Mucosa of rectum (tissue), 2 donors: ENCODE measurements around the gene IFITM5.

Experiments
- H3K27ac ChIP-seq, 2 donors: one replicate each; pipeline ENCODE4 v1.7.0; 2013; ENCODE audit warnings: inconsistent platforms in 2 of 2, low read depth in 2 of 2, low read length in 2 of 2
- H3K27me3 ChIP-seq, 2 donors: one replicate each; pipeline ENCODE4 v1.7.0; 2013; ENCODE audit warnings: low read length in 2 of 2; ENCODE audit not compliant: control insufficient read depth in 2 of 2, insufficient read depth in 2 of 2
- H3K36me3 ChIP-seq, 2 donors: one replicate each; pipeline ENCODE4 v1.7.0; 2013; ENCODE audit warnings: low read length in 2 of 2; ENCODE audit not compliant: control insufficient read depth in 2 of 2, insufficient read depth in 2 of 2
- H3K4me1 ChIP-seq, 2 donors: one replicate each; pipeline ENCODE4 v1.7.0; 2013; ENCODE audit warnings: low read length in 2 of 2, mild to moderate bottlenecking in 1 of 2; ENCODE audit not compliant: control insufficient read depth in 2 of 2, insufficient read depth in 2 of 2
- H3K4me3 ChIP-seq, 2 donors: one replicate each; pipeline ENCODE4 v1.7.0; 2013; ENCODE audit warnings: low read length in 2 of 2
- H3K9ac ChIP-seq, 2 donors: one replicate each; pipeline ENCODE4 v1.7.0; 2013; ENCODE audit warnings: low read length in 2 of 2, low read depth in 1 of 2, mild to moderate bottlenecking in 1 of 2
- H3K9me3 ChIP-seq, 2 donors: one replicate each; pipeline ENCODE4 v1.7.0; 2013; ENCODE audit warnings: low read length in 2 of 2; ENCODE audit not compliant: control insufficient read depth in 2 of 2
- donor health status: healthy.
- donor health status: Normal muscosa, but diverticular disease.

The IFITM5 gene

DNA sequence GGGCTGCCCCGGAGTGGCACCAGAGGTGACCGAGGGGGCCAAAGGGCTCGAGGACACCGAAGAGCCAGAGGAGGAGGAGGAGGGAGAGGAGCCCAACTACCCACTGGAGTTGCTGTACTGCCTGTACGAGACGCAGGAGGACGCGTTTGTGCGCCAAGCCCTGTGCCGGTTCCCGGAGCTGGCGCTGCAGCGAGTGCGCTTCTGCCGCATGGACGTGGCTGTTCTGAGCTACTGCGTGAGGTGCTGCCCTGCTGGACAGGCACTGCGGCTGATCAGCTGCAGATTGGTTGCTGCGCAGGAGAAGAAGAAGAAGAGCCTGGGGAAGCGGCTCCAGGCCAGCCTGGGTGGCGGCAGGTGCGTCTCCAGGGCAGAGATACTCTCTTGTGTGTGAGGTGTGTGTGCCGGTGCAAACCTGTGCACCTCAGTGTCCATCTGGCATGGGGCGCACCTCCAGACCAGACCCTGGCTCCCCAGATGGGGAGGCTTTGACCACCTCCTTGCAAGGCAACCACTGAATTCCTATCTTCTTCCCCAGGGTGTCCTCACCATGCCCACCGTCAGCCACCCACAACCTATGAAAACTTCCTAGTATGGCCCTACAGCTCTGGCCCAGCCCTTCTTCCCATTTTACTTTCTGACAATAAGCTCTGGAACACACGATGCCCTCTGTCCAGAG lies 17.7 kb downstream of the IFITM5 start:
- H3K9ac ChIP-seq: no peak overlapping the region
- H3K9me3 ChIP-seq: no peaks in the 10 kb centered on the region
- peaks cover 16 to 18% of the 10 kb centered on the region in 2 donors for H3K4me1 ChIP-seq
- no peaks in the 10 kb centered on the region for H3K36me3 ChIP-seq
- H3K4me3 ChIP-seq: peak overlapping the region; percentile 30 to 50
- peaks cover 31 to 47% of the 10 kb centered on the region in 2 donors for H3K27me3 ChIP-seq
- H3K27ac ChIP-seq: peak overlapping the region in 1 of 2 donors; percentile 32

DNA sequence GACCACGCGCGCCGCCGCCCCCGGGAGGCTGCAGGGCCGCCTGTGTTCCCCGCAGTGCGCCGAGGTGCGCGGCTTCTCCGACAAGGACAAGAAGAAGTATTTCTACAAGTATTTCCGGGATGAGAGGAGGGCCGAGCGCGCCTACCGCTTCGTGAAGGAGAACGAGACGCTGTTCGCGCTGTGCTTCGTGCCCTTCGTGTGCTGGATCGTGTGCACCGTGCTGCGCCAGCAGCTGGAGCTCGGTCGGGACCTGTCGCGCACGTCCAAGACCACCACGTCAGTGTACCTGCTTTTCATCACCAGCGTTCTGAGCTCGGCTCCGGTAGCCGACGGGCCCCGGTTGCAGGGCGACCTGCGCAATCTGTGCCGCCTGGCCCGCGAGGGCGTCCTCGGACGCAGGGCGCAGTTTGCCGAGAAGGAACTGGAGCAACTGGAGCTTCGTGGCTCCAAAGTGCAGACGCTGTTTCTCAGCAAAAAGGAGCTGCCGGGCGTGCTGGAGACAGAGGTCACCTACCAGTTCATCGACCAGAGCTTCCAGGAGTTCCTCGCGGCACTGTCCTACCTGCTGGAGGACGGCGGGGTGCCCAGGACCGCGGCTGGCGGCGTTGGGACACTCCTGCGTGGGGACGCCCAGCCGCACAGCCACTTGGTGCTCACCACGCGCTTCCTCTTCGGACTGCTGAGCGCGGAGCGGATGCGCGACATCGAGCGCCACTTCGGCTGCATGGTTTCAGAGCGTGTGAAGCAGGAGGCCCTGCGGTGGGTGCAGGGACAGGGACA lies 18.4 kb downstream of the IFITM5 start:
- H3K4me3 ChIP-seq: peak overlapping the region; percentile 46 to 60
- H3K4me1 ChIP-seq: peaks cover 16 to 18% of the 10 kb centered on the region in 2 donors
- H3K27me3 ChIP-seq: peaks cover 31 to 43% of the 10 kb centered on the region in 2 donors
- no peaks in the 10 kb centered on the region for H3K36me3 ChIP-seq
- H3K9ac ChIP-seq: no peak overlapping the region
- no peaks in the 10 kb centered on the region for H3K9me3 ChIP-seq
- peak overlapping the region in 1 of 2 donors; percentile 32 for H3K27ac ChIP-seq

DNA sequence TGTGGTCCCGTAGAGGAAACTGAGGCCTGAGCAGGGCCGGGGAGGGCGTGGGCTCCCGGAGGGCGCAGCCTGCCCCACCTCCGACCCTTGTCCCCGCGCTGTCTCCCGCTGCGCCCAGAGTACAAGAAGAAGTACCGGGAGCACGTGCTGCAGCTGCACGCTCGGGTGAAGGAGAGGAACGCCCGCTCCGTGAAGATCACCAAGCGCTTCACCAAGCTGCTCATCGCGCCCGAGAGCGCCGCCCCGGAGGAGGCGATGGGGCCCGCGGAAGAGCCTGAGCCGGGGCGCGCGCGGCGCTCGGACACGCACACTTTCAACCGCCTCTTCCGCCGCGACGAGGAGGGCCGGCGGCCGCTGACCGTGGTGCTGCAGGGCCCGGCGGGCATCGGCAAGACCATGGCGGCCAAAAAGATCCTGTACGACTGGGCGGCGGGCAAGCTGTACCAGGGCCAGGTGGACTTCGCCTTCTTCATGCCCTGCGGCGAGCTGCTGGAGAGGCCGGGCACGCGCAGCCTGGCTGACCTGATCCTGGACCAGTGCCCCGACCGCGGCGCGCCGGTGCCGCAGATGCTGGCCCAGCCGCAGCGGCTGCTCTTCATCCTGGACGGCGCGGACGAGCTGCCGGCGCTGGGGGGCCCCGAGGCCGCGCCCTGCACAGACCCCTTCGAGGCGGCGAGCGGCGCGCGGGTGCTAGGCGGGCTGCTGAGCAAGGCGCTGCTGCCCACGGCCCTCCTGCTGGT lies 19.2 kb downstream of the IFITM5 start:
- peaks cover 16 to 18% of the 10 kb centered on the region in 2 donors for H3K4me1 ChIP-seq
- H3K9me3 ChIP-seq: no peaks in the 10 kb centered on the region
- H3K4me3 ChIP-seq: peak overlapping the region; percentile 46 to 60
- peak overlapping the region in 1 of 2 donors; percentile 4 for H3K9ac ChIP-seq
- H3K36me3 ChIP-seq: no peaks in the 10 kb centered on the region
- peaks cover 31 to 38% of the 10 kb centered on the region in 2 donors for H3K27me3 ChIP-seq
- H3K27ac ChIP-seq: peak overlapping the region in 1 of 2 donors; percentile 16

DNA sequence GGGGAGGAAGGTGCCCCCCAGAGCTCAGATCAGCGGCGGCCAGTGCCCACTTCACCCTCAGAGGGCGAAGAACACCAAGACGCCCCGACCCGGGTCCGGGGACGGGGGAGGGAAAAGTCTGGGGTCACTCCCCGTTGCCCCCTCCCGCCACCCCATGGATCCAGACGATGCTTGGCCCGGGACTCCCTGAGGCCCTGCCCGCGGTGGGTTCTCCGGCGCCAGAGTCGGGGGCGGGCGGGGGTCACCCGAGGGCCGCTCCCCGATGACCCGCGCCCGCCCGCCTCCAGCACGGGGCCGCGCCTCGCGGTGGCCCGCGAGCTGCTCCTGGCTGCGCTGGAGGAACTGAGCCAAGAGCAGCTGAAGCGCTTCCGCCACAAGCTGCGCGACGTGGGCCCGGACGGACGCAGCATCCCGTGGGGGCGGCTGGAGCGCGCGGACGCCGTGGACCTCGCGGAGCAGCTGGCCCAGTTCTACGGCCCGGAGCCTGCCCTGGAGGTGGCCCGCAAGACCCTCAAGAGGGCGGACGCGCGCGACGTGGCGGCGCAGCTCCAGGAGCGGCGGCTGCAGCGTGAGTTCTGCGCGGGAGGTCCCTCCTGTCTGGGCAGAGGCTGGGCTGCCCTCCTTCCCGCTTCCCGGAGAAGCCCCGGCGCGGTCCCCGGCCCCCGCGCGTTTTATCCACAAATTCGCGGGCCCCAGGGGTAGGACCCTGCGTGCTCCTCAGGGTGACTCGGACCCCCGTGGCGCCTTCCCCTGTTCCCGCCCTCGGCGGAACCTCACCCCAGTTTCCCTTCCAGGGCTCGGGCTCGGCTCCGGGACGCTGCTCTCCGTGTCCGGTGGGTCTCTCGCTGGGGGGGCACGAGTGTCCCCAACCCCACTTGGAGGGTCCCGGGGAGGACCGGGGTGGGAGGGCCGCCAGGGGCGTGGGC lies 20.0 kb downstream of the IFITM5 start:
- Histone ChIP-seq H3K9me3 (no peaks in the 10 kb centered on the region), H3K27me3 (peaks cover 31 to 38% of the 10 kb centered on the region in 2 donors), H3K4me1 (peaks cover 16 to 18% of the 10 kb centered on the region in 2 donors), H3K9ac (peak overlapping the region in 1 of 2 donors; percentile 43), H3K27ac (peak overlapping the region in 1 of 2 donors; percentile 16), H3K36me3 (no peaks in the 10 kb centered on the region), H3K4me3 (peak overlapping the region; percentile 26 to 46)

DNA sequence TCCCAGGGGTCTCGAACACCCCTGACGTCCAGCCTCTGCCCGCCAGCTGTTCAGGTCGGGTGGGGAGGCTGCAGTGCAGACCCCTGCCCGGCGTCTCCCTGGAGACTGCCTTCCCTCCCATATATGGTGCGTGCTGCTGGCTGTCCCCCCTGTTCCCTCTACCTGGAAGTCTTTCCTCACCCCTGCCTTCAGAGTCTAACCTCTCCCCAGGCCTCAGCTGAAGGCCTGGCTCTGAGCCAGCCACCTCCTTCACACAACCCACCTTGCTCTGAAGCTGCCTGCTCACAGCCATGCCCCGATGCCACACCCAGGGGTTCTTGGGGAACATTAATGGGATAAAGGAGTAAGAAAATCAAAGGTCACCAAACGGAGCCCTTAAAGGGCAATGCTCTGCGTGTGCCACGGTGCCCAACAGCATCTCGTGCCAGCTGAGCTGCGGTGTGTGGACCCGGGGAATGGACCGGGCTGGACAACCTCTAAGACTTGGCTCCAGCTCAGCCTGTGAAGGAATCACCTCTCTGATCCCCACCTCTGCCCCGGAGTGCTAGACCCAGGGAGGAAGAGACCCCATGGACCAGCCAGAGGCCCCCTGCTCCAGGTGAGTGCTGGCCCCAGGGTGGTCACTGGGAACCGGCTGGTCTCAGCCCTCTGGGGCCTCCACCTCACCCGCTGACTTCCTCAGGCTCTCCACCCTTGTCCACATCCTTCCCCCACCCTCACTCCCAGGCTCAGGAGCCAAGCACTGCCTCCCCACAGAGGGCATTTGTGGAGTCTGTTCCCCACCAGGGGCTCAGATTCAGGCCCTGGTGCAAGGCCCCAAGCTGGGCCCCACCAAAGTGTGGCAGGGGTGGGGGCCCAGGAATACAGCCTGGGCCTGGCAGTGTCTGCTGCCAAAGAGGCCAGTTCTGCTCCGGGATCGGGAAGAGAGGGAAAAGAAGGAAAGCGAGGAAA lies 21.1 kb downstream of the IFITM5 start, which contains the start of gene NLRP6:
TSS of gene NLRP6 (plus strand) at position 407 of the 951 bp plus-strand sequence. CDS start at position 570, 163 bp downstream.
- Histone ChIP-seq H3K4me3 (peak within 1 kb of the TSS in 1 of 2 donors; percentile 13), H3K36me3 (no peaks in the 10 kb centered on the region), H3K27ac (no peak within 1 kb of the TSS), H3K27me3 (peaks cover 28 to 32% of the 10 kb centered on the region in 2 donors), H3K9me3 (no peaks in the 10 kb centered on the region), H3K4me1 (peaks cover 16 to 18% of the 10 kb centered on the region in 2 donors), H3K9ac (peak within 1 kb of the TSS in 1 of 2 donors; percentile 43)

DNA sequence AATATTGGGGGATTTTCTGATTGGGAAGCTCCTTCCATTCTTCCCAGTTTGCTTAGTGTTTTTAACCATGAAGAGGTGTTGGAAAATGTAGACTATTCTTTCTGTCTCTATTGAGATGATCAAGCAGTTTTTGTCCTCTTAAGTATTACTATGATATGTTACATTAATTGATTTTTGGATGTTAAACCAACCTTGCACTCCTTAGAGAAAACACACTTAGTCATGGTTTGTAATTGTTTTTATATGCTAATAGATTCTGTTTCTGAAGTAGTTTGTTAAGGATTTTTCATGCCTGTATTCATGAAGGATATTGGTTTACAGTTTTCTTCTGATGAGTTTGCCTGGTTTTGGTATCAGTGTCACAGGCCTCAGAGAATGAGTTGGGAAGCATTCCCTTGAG lies 23.1 kb downstream of the IFITM5 start:
- H3K4me1 ChIP-seq: peaks cover 10 to 11% of the 10 kb centered on the region in 2 donors
- no peaks in the 10 kb centered on the region for H3K36me3 ChIP-seq
- H3K9ac ChIP-seq: no peak overlapping the region
- peaks cover 12 to 14% of the 10 kb centered on the region in 2 donors for H3K27me3 ChIP-seq
- no peak overlapping the region for H3K27ac ChIP-seq
- no peak overlapping the region for H3K4me3 ChIP-seq
- no peaks in the 10 kb centered on the region for H3K9me3 ChIP-seq

DNA sequence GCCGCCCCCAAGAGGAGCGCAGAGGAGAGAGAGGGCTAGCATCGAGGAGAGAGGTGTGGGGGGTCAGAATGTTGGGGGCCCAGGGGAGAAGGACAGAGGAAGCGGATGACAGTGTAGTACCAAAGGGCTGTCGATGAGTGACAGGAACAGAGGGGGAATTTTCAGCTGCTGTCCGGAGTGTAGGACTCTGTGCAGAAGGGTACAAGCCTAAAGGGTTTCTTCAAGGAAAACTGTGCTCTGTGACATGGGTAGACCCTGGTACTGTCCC lies 26.5 kb downstream of the IFITM5 start:
- Histone ChIP-seq H3K27ac (no peak overlapping the region), H3K4me1 (peaks cover 6 to 9% of the 10 kb centered on the region in 2 donors), H3K36me3 (no peaks in the 10 kb centered on the region), H3K27me3 (no peaks in the 10 kb centered on the region), H3K9me3 (no peaks in the 10 kb centered on the region), H3K4me3 (no peak overlapping the region), H3K9ac (no peak overlapping the region)

DNA sequence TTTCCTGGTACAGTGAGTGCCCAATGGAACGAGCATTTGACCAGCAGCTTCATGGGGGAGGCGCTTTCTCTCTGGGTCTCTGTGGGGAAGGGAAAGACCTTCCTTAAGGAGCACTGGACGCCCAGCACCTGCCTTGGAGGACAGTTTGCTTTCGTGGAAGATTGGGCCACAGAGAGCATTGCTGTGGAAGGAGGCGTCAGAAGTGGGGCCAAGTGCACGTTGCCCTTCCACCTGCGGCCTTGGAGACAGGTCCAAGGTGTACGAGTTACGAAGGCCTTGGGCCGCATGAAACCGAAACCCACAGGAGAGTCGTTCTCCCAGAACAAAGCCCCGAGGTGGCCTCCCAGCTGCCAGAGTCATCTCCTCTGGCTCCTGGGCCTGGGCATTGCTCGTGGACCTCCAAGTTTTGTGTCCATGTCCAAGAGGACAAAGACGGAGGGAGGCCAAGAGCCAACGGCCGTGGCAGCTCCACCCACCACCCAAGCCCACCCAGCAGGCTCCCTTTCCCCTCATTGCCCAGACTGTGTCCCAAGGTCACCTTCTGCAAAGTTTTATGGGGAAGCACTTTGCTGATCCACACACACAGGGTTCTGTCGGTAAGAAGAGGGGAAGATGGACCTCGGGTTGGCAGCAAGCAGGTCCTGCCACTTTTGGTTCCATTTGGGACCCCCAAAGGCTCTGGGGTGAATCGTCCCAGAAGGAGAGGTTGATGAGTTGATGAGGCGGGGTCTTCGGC lies 27.0 kb downstream of the IFITM5 start:
- Histone ChIP-seq H3K27ac (no peak overlapping the region), H3K27me3 (no peaks in the 10 kb centered on the region), H3K9me3 (no peaks in the 10 kb centered on the region), H3K4me3 (no peak overlapping the region), H3K4me1 (peaks cover 10 to 13% of the 10 kb centered on the region in 2 donors), H3K9ac (no peak overlapping the region), H3K36me3 (no peaks in the 10 kb centered on the region)
